HL-60 (cell line): Measurements from ENCODE around the gene DUS1L.

Source experiments
- GABPA ChIP-seq: IDR thresholded peaks from 2 replicates; pipeline ENCODE4 v1.6.1; 2012; ENCODE audit warnings: low read depth
- POLR2AphosphoS5 ChIP-seq: IDR thresholded peaks from 2 replicates; pipeline ENCODE4 v1.6.1; 2012; ENCODE audit warnings: low read depth
- REST ChIP-seq: IDR thresholded peaks from 2 replicates; pipeline ENCODE4 v1.6.1; 2012; ENCODE audit warnings: low read depth; ENCODE audit not compliant: insufficient replicate concordance
- TF ChIP-seq, protein P1 (sequence below): IDR thresholded peaks from one replicate; pipeline ENCODE4 v1.5.1; 2011; ENCODE audit warnings: low read length, control low read depth, inconsistent platforms; ENCODE audit not compliant: insufficient read depth

GRCh38 chr17:82079001-82079677 lies 13.5 kb upstream of the DUS1L start:
- TF ChIP-seq, protein P1, sequence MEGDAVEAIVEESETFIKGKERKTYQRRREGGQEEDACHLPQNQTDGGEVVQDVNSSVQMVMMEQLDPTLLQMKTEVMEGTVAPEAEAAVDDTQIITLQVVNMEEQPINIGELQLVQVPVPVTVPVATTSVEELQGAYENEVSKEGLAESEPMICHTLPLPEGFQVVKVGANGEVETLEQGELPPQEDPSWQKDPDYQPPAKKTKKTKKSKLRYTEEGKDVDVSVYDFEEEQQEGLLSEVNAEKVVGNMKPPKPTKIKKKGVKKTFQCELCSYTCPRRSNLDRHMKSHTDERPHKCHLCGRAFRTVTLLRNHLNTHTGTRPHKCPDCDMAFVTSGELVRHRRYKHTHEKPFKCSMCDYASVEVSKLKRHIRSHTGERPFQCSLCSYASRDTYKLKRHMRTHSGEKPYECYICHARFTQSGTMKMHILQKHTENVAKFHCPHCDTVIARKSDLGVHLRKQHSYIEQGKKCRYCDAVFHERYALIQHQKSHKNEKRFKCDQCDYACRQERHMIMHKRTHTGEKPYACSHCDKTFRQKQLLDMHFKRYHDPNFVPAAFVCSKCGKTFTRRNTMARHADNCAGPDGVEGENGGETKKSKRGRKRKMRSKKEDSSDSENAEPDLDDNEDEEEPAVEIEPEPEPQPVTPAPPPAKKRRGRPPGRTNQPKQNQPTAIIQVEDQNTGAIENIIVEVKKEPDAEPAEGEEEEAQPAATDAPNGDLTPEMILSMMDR: no peak
- no peak for TF ChIP-seq REST
- TF ChIP-seq POLR2AphosphoS5: no peak
- TF ChIP-seq GABPA: no peak
